ENCODE results near the gene ISCA2.

Gene ISCA2

GRCh38 chr14:74509587-74510222 lies 16.1 kb downstream of the ISCA2 start:
- no peak for DNase-seq

GRCh38 chr14:74510223-74510931 lies 16.8 kb downstream of the ISCA2 start:
- DNase-seq: no peak

GRCh38 chr14:74510959-74511409 lies 17.4 kb downstream of the ISCA2 start:
- no peak for DNase-seq

- DNase-seq: no peak
Observed at GRCh38 chr14:74511966-74512830, 18.6 kb downstream of the ISCA2 start.

- no peak for DNase-seq
Observed at GRCh38 chr14:74514471-74514941, 20.9 kb downstream of the ISCA2 start.

- no peak for DNase-seq
Observed at GRCh38 chr14:74515891-74516412, 22.4 kb downstream of the ISCA2 start.

GRCh38 chr14:74516451-74517160 lies 23.0 kb downstream of the ISCA2 start:
- DNase-seq: no peak

GRCh38 chr14:74517731-74518130 lies 24.2 kb downstream of the ISCA2 start:
- no peak for DNase-seq

- no peak for DNase-seq
Observed at GRCh38 chr14:74518221-74518620, 24.7 kb downstream of the ISCA2 start.

- DNase-seq: no peak
Observed at GRCh38 chr14:74519316-74520074, 25.9 kb downstream of the ISCA2 start.

- no peak for DNase-seq
Observed at GRCh38 chr14:74521756-74522155, 28.2 kb downstream of the ISCA2 start.

- no peak for DNase-seq
Observed at GRCh38 chr14:74522740-74523139, 29.2 kb downstream of the ISCA2 start.

- no peak for DNase-seq
Observed at GRCh38 chr14:74524076-74524811, 30.7 kb downstream of the ISCA2 start.

- no peak for DNase-seq
Observed at GRCh38 chr14:74524812-74525135, 31.2 kb downstream of the ISCA2 start.

- no peak for DNase-seq
Observed at GRCh38 chr14:74525361-74525851, 31.8 kb downstream of the ISCA2 start.

- no peak for DNase-seq
Observed at GRCh38 chr14:74526854-74527585, 33.5 kb downstream of the ISCA2 start.

- no peak for DNase-seq
Observed at GRCh38 chr14:74527736-74528280, 34.2 kb downstream of the ISCA2 start.

- no peak for DNase-seq
Observed at GRCh38 chr14:74528406-74528805, 34.8 kb downstream of the ISCA2 start.

- no peak for DNase-seq
Observed at GRCh38 chr14:74528886-74529285, 35.3 kb downstream of the ISCA2 start.

GRCh38 chr14:74531006-74531405 lies 37.4 kb downstream of the ISCA2 start:
- no peak for DNase-seq

All from NCI-H748 treated with DMSO at 0.1 percent for 48 hours (cell line).